ENCODE measurements around the gene LMO7. TPM values are rescaled to one million over a fixed set of nuclear protein-coding genes. Genes with fewer than 3 reads are reported as not detected.
A peak's percentile ranks its signal among the peaks of the same experiment; 100 is the strongest.

The LMO7 gene
- polyA plus RNA-seq, 1 experiment = 76.9 TPM

GRCh38 chr13:75620020-75620419 lies 16.1 kb upstream of the LMO7 start:
- DNase-seq (ENCODE audit: low read depth, low spot score) = no peak
- H3K9me3 ChIP-seq (ENCODE audit: control insufficient read depth, insufficient read depth, low read length) = no peaks in the 10 kb centered on the region
- POLR2A ChIA-PET = interaction anchor here (1.1 kb wide), 1 partner anchor 17 kb away, joined by 3 read pairs; no protein-coding TSS in a partner anchor
- TF ChIP-seq CTCF (IDR thresholded peaks at IDR 0.05; ENCODE audit: low read depth, low read length) = no peak
- CTCF ChIA-PET = interaction anchor here (1.1 kb wide), 1 partner anchor 55 kb away, joined by 3 read pairs; no protein-coding TSS in a partner anchor
- H3K27ac ChIP-seq (ENCODE audit: low read depth, low read length) = no peak overlapping the region
- no peak overlapping the region for H3K4me3 ChIP-seq (ENCODE audit: low read depth, low read length)
- no peaks in the 10 kb centered on the region for H3K27me3 ChIP-seq (ENCODE audit: control insufficient read depth, insufficient read depth, low read length)

GRCh38 chr13:75621147-75621546 lies 15.0 kb upstream of the LMO7 start:
- DNase-seq (ENCODE audit: low read depth, low spot score) = peak; percentile 43
- no peaks in the 10 kb centered on the region for H3K27me3 ChIP-seq (ENCODE audit: control insufficient read depth, insufficient read depth, low read length)
- H3K27ac ChIP-seq (ENCODE audit: low read depth, low read length) = no peak overlapping the region
- H3K9me3 ChIP-seq (ENCODE audit: control insufficient read depth, insufficient read depth, low read length) = no peaks in the 10 kb centered on the region
- TF ChIP-seq CTCF (IDR thresholded peaks at IDR 0.05; ENCODE audit: low read depth, low read length) = no peak
- no peak overlapping the region for H3K4me3 ChIP-seq (ENCODE audit: low read depth, low read length)
- POLR2A ChIA-PET = interaction anchor here (0.5 to 2.0 kb wide), 8 partner anchors 9 to 1113 kb away, joined by 3 to 18 read pairs (median 3); partner anchors contain the start of genes COMMD6 and LMO7
- CTCF ChIA-PET = interaction anchor here (1.0 to 1.8 kb wide), 3 partner anchors 54 to 139 kb away, joined by 3 to 6 read pairs (median 4); partner anchors contain the start of gene TBC1D4

GRCh38 chr13:75628801-75629200 lies 7.3 kb upstream of the LMO7 start:
- H3K27ac ChIP-seq (ENCODE audit: low read depth, low read length) = no peak overlapping the region
- POLR2A ChIA-PET = no interaction called here
- H3K27me3 ChIP-seq (ENCODE audit: control insufficient read depth, insufficient read depth, low read length) = no peaks in the 10 kb centered on the region
- no peak for DNase-seq (ENCODE audit: low read depth, low spot score)
- peaks cover 2% of the 10 kb centered on the region; the same call in 1 of the 2 replicates for H3K9me3 ChIP-seq (ENCODE audit: control insufficient read depth, insufficient read depth, low read length)
- no peak overlapping the region for H3K4me3 ChIP-seq (ENCODE audit: low read depth, low read length)
- CTCF ChIA-PET = no interaction called here
- TF ChIP-seq CTCF (IDR thresholded peaks at IDR 0.05; ENCODE audit: low read depth, low read length) = no peak

- POLR2A ChIA-PET = interaction anchor here (0.6 to 2.7 kb wide), 4 partner anchors 12 to 151 kb away, joined by 3 to 18 read pairs (median 4); partner anchors contain the start of gene TBC1D4
- H3K27ac ChIP-seq (ENCODE audit: low read depth, low read length) = peak overlapping the region; percentile 68
- CTCF ChIA-PET = interaction anchor here (0.7 kb wide), 1 partner anchor 67 kb away, joined by 5 read pairs; no protein-coding TSS in a partner anchor
These were observed 2.8 kb upstream of the LMO7 start for GRCh38 chr13:75633285-75633684.

More at GRCh38 chr13:75633285-75633684, 2.8 kb upstream of the LMO7 start:
- Histone ChIP-seq H3K4me3 (ENCODE audit: low read depth, low read length) (no peak overlapping the region), H3K9me3 (ENCODE audit: control insufficient read depth, insufficient read depth, low read length) (no peaks in the 10 kb centered on the region; the same call in 1 of the 2 replicates), H3K27me3 (ENCODE audit: control insufficient read depth, insufficient read depth, low read length) (no peaks in the 10 kb centered on the region)
- TF ChIP-seq CTCF (IDR thresholded peaks at IDR 0.05; ENCODE audit: low read depth, low read length) = no peak
- peak; percentile 72 for DNase-seq (ENCODE audit: low read depth, low spot score)
